Smooth muscle cell of the coronary artery (primary cell): ENCODE data around the gene CLEC4C. TPM values are rescaled to one million over a fixed set of nuclear protein-coding genes. Genes with fewer than 3 reads are reported as not detected.

Source experiments
- total RNA-seq: library from RNA; depleted of rRNA; stranded (reverse); fragments of >200 nt; gene quantifications from 2 replicates; pipeline ENCODE4 v1.2.3, GENCODE V29; 2014; ENCODE audit warnings: low replicate concordance

The CLEC4C gene
- not detected in 2 replicates for total RNA-seq

GRCh38 chr12:7747246-7747645, at the start of gene CLEC4C:
CLEC4C (minus strand) TSS chr12:7747375; CDS start chr12:7747348, 27 bp downstream.

GRCh38 chr12:7788884-7789528, 41.8 kb upstream of the CLEC4C start, which contains the start of gene NANOG:
NANOG (plus strand) TSS chr12:7789402; CDS start chr12:7789615, 213 bp downstream.

GRCh38 chr12:7711133-7711532, 36.0 kb downstream of the CLEC4C start, which contains the start of gene DPPA3:
DPPA3 (plus strand) TSS chr12:7711433; CDS start chr12:7711571, 138 bp downstream.

GRCh38 chr12:7695566-7696197, 51.5 kb downstream of the CLEC4C start, which contains the start of gene GDF3:
GDF3 (minus strand) TSS chr12:7695775; CDS start chr12:7695728, 47 bp downstream.

Other genes starting within 250 kb of the CLEC4C start
- not detected in 2 replicates for gene CD163, start 243.6 kb downstream of the CLEC4C start, total RNA-seq
- not detected in 2 replicates for gene APOBEC1, start 81.5 kb downstream of the CLEC4C start, total RNA-seq
- not detected in 2 replicates for gene GDF3, start 51.6 kb downstream of the CLEC4C start, total RNA-seq
- gene DPPA3, start 35.9 kb downstream of the CLEC4C start, total RNA-seq: not detected in 2 replicates
- gene NANOGNB, start 17.8 kb upstream of the CLEC4C start, total RNA-seq: not detected in 2 replicates
- gene NANOG, start 42.0 kb upstream of the CLEC4C start, total RNA-seq: not detected in 2 replicates
- gene SLC2A14, start 125.5 kb upstream of the CLEC4C start, total RNA-seq: not detected in 2 replicates
- 48.8 and 94.7 TPM in 2 replicates for gene SLC2A3, start 188.8 kb upstream of the CLEC4C start, total RNA-seq